GM23338 (cell line): ENCODE results near the gene CYP27A1.

Experiments used
- CREB1 ChIP-seq: fragments of 250-450 bp; sonication (Bioruptor Pico); IDR thresholded peaks from 2 replicates; pipeline ENCODE4 v1.5.0; 2020; ENCODE audit warnings: low read depth, mild to moderate bottlenecking, moderate library complexity
- CTCF ChIP-seq, 2 experiments: fragments of 200-600 bp in 1 of 2; sonication (generic) in 1 of 2; conservative IDR thresholded peaks; 2 replicates each; pipeline versions ENCODE4 v1.5.1 to v1.6.1; 2016 to 2017; ENCODE audit warnings: antibody characterized with exemption in 2 of 2, low read depth in 2 of 2, mild to moderate bottlenecking in 2 of 2, moderate library complexity in 1 of 2
- EZH2 ChIP-seq: fragments of 200-600 bp; sonication (generic); IDR thresholded peaks from one replicate; pipeline ENCODE4 v1.8.0; 2017; ENCODE audit warnings: antibody characterized with exemption, mild to moderate bottlenecking, low read depth; ENCODE audit not compliant: unreplicated experiment
- EZH2phosphoT487 ChIP-seq: fragments of 200-600 bp; sonication (generic); IDR thresholded peaks from one replicate; pipeline ENCODE4 v1.8.1; 2018; ENCODE audit warnings: antibody characterized with exemption; ENCODE audit not compliant: unreplicated experiment
- JUNB ChIP-seq: IDR thresholded peaks from one replicate; pipeline ENCODE4 v1.6.1; 2016; ENCODE audit warnings: antibody characterized with exemption; ENCODE audit not compliant: unreplicated experiment
- POLR2AphosphoS5 ChIP-seq: IDR thresholded peaks from 2 replicates; pipeline ENCODE4 v1.6.1; 2016; ENCODE audit warnings: antibody characterized with exemption, low read depth
- REST ChIP-seq: IDR thresholded peaks from one replicate; pipeline ENCODE4 v1.6.1; 2018; ENCODE audit warnings: antibody characterized with exemption; ENCODE audit not compliant: unreplicated experiment
- STAT1 ChIP-seq: IDR thresholded peaks from one replicate; pipeline ENCODE4 v1.6.1; 2016; ENCODE audit warnings: antibody characterized with exemption; ENCODE audit not compliant: unreplicated experiment
- ZNF114 ChIP-seq: fragments of 250-450 bp; sonication (Bioruptor Pico); IDR thresholded peaks from 2 replicates; pipeline ENCODE4 v1.5.0; 2020; ENCODE audit warnings: mild to moderate bottlenecking, moderate library complexity
- ZNF331 ChIP-seq: fragments of 250-450 bp; sonication (Bioruptor Pico); IDR thresholded peaks from 2 replicates; pipeline ENCODE4 v1.5.0; 2020; ENCODE audit warnings: low read depth, mild to moderate bottlenecking, moderate library complexity
- TF ChIP-seq, protein P1 (sequence below): fragments of 250-450 bp; sonication (Bioruptor Pico); IDR thresholded peaks from 2 replicates; pipeline ENCODE4 v1.5.0; 2020; ENCODE audit warnings: mild to moderate bottlenecking, moderate library complexity
- TF ChIP-seq, protein P2 (sequence below): IDR thresholded peaks from 2 replicates; pipeline ENCODE4 v1.6.1; 2016; ENCODE audit warnings: antibody characterized with exemption

GRCh38 chr2:218796691-218797090 is 14.7 kb downstream of the CYP27A1 start:
- TF ChIP-seq CTCF (conservative IDR thresholded peaks at IDR 0.05; ENCODE audit: low read depth in 2 of 2) = no peak
- TF ChIP-seq EZH2 = no peak
- no peak for TF ChIP-seq POLR2AphosphoS5
- no peak for TF ChIP-seq EZH2phosphoT487
- no peak for TF ChIP-seq CREB1 (CRISPR knock-in tag)
- TF ChIP-seq JUNB = no peak
- no peak for TF ChIP-seq REST
- TF ChIP-seq, protein P1, sequence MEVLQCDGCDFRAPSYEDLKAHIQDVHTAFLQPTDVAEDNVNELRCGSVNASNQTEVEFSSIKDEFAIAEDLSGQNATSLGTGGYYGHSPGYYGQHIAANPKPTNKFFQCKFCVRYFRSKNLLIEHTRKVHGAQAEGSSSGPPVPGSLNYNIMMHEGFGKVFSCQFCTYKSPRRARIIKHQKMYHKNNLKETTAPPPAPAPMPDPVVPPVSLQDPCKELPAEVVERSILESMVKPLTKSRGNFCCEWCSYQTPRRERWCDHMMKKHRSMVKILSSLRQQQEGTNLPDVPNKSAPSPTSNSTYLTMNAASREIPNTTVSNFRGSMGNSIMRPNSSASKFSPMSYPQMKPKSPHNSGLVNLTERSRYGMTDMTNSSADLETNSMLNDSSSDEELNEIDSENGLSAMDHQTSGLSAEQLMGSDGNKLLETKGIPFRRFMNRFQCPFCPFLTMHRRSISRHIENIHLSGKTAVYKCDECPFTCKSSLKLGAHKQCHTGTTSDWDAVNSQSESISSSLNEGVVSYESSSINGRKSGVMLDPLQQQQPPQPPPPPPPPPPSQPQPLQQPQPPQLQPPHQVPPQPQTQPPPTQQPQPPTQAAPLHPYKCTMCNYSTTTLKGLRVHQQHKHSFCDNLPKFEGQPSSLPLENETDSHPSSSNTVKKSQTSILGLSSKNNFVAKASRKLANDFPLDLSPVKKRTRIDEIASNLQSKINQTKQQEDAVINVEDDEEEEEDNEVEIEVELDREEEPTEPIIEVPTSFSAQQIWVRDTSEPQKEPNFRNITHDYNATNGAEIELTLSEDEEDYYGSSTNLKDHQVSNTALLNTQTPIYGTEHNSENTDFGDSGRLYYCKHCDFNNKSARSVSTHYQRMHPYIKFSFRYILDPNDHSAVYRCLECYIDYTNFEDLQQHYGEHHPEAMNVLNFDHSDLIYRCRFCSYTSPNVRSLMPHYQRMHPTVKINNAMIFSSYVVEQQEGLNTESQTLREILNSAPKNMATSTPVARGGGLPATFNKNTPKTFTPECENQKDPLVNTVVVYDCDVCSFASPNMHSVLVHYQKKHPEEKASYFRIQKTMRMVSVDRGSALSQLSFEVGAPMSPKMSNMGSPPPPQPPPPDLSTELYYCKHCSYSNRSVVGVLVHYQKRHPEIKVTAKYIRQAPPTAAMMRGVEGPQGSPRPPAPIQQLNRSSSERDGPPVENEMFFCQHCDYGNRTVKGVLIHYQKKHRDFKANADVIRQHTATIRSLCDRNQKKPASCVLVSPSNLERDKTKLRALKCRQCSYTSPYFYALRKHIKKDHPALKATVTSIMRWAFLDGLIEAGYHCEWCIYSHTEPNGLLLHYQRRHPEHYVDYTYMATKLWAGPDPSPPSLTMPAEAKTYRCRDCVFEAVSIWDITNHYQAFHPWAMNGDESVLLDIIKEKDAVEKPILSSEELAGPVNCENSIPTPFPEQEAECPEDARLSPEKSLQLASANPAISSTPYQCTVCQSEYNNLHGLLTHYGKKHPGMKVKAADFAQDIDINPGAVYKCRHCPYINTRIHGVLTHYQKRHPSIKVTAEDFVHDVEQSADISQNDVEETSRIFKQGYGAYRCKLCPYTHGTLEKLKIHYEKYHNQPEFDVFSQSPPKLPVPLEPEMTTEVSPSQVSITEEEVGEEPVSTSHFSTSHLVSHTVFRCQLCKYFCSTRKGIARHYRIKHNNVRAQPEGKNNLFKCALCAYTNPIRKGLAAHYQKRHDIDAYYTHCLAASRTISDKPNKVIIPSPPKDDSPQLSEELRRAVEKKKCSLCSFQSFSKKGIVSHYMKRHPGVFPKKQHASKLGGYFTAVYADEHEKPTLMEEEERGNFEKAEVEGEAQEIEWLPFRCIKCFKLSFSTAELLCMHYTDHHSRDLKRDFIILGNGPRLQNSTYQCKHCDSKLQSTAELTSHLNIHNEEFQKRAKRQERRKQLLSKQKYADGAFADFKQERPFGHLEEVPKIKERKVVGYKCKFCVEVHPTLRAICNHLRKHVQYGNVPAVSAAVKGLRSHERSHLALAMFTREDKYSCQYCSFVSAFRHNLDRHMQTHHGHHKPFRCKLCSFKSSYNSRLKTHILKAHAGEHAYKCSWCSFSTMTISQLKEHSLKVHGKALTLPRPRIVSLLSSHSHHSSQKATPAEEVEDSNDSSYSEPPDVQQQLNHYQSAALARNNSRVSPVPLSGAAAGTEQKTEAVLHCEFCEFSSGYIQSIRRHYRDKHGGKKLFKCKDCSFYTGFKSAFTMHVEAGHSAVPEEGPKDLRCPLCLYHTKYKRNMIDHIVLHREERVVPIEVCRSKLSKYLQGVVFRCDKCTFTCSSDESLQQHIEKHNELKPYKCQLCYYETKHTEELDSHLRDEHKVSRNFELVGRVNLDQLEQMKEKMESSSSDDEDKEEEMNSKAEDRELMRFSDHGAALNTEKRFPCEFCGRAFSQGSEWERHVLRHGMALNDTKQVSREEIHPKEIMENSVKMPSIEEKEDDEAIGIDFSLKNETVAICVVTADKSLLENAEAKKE (CRISPR knock-in tag) = no peak
- TF ChIP-seq ZNF331 = no peak
- TF ChIP-seq, protein P2, sequence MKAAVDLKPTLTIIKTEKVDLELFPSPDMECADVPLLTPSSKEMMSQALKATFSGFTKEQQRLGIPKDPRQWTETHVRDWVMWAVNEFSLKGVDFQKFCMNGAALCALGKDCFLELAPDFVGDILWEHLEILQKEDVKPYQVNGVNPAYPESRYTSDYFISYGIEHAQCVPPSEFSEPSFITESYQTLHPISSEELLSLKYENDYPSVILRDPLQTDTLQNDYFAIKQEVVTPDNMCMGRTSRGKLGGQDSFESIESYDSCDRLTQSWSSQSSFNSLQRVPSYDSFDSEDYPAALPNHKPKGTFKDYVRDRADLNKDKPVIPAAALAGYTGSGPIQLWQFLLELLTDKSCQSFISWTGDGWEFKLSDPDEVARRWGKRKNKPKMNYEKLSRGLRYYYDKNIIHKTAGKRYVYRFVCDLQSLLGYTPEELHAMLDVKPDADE = no peak
- no peak for TF ChIP-seq ZNF114 (CRISPR knock-in tag)
- no peak for TF ChIP-seq STAT1
